Caco-2 (cell line): Measurements from ENCODE around the gene CFB. TPM values are rescaled to one million over a fixed set of nuclear protein-coding genes. Genes with fewer than 3 reads are reported as not detected.

ENCODE experiments used
- BruUV-seq: library from RNA; stranded (reverse); fragments of 400-500 nt; replicated peaks from 2 replicates; lab custom pipeline; 2021; lab: Mats Ljungman, UMichigan
- CTCF ChIA-PET: fragments of 300-600 bp; sonication (Branson Sonifier 250); formaldehyde crosslinking; loops from one replicate; lab custom pipeline; 2022; ENCODE audit warnings: antibody characterized with exemption; lab: Charles Lee
- POLR2A ChIA-PET: fragments of 300-600 bp; sonication (Branson Sonifier 250); formaldehyde crosslinking; loops from one replicate; lab custom pipeline; 2022; ENCODE audit warnings: antibody characterized with exemption; lab: Charles Lee
- DNase-seq, 2 experiments: peaks; one replicate each; pipeline versions ENCODE4 v3.0.0 to v3.0.0-alpha.2; 2020 to 2022
- H3K27me3 ChIP-seq: replicated peaks from 2 replicates; pipeline ENCODE4 v1.6.0; 2011; ENCODE audit warnings: low read length; ENCODE audit not compliant: control insufficient read depth, insufficient read depth
- H3K36me3 ChIP-seq: 2 replicates; pipeline ENCODE4 v1.5.1; 2011; ENCODE audit warnings: low read length; ENCODE audit not compliant: control insufficient read depth, insufficient read depth
- H3K4me1 ChIP-seq: fragments of 250-450 bp; sonication (Bioruptor Pico); 2 replicates; pipeline ENCODE4 v1.5.1; 2020; ENCODE audit warnings: mild to moderate bottlenecking
- H3K4me3 ChIP-seq: 2 replicates; pipeline ENCODE4 v1.5.1; 2011; ENCODE audit warnings: low read depth, mild to moderate bottlenecking, control low read depth, low read length
- H3K9me3 ChIP-seq: fragments of 250-450 bp; sonication (Bioruptor Pico); 2 replicates; pipeline ENCODE4 v1.5.1; 2020; ENCODE audit warnings: mild to moderate bottlenecking, moderate library complexity
- H3K27ac Mint-ChIP-seq: one replicate; pipeline ENCODE4 v1.8.0; 2022; ENCODE audit warnings: mixed read lengths; ENCODE audit not compliant: unreplicated experiment
- H3K27me3 Mint-ChIP-seq: one replicate; pipeline ENCODE4 v1.8.0; 2022; ENCODE audit warnings: mixed read lengths; ENCODE audit not compliant: insufficient read depth, unreplicated experiment
- H3K36me3 Mint-ChIP-seq: one replicate; pipeline ENCODE4 v1.8.0; 2022; ENCODE audit warnings: mild to moderate bottlenecking, mixed read lengths; ENCODE audit not compliant: insufficient read depth, unreplicated experiment
- H3K4me1 Mint-ChIP-seq: one replicate; pipeline ENCODE4 v1.8.0; 2022; ENCODE audit warnings: low read depth, mixed read lengths; ENCODE audit not compliant: unreplicated experiment
- H3K4me3 Mint-ChIP-seq: one replicate; pipeline ENCODE4 v1.8.0; 2022; ENCODE audit warnings: mild to moderate bottlenecking, moderate library complexity, mixed read lengths; ENCODE audit not compliant: unreplicated experiment
- H3K9me3 Mint-ChIP-seq: one replicate; pipeline ENCODE4 v1.8.0; 2022; ENCODE audit warnings: mixed read lengths; ENCODE audit not compliant: unreplicated experiment
- CTCF ChIP-seq, 2 experiments: fragments of 200-600 bp in 1 of 2; IDR thresholded peaks; 1 replicate in 1 of 2; 2 replicates in 1 of 2; pipeline versions ENCODE4 v1.5.1 to v1.8.0; 2011 to 2022; ENCODE audit warnings: antibody characterized with exemption in 1 of 2, control low read depth in 1 of 2, inconsistent platforms in 1 of 2, low read depth in 1 of 2, low read length in 1 of 2, mild to moderate bottlenecking in 1 of 2, moderate library complexity in 1 of 2; ENCODE audit not compliant: insufficient read depth in 1 of 2, severe bottlenecking in 1 of 2, unreplicated experiment in 1 of 2
- intact Hi-C: fragments of 100-400 bp; cut with micrococcal nuclease; formaldehyde crosslinking; loops from one replicate; pipeline ENCODE4 v1.10.0; 2022; ENCODE audit not compliant: unreplicated experiment
- total RNA-seq: library from RNA; stranded (reverse); gene quantifications from 2 replicates; pipeline ENCODE4 v1.2.3, GENCODE V29; 2022

Gene CFB
- total RNA-seq, 1 experiment from 2014 or later = 32.1 TPM

GRCh38 chr6:31966997-31967925 lies 21.4 kb downstream of the CFB start:
- Histone ChIP-seq H3K9me3 (no peaks in the 10 kb centered on the region), H3K36me3 (peaks cover 2% of the 10 kb centered on the region), H3K27me3 (no peaks in the 10 kb centered on the region), H3K4me1 (peaks cover 5% of the 10 kb centered on the region; the same call in 1 of the 2 replicates), H3K4me3 (no peak overlapping the region)
- Mint-ChIP-seq H3K27me3 (no peaks in the 10 kb centered on the region), H3K4me1 (peaks cover 9% of the 10 kb centered on the region), H3K9me3 (no peaks in the 10 kb centered on the region), H3K36me3 (peaks cover 67% of the 10 kb centered on the region), H3K4me3 (no peak overlapping the region), H3K27ac (no peak overlapping the region)
- DNase-seq = no peak
- ChIA-PET POLR2A (no interaction called here), CTCF (no interaction called here)
- TF ChIP-seq CTCF (IDR thresholded peaks at IDR 0.05; ENCODE audit: insufficient read depth in 1 of 2, low read depth in 1 of 2, low read length in 1 of 2, severe bottlenecking in 1 of 2, unreplicated experiment in 1 of 2) = no peak
- intact Hi-C loops = no loop called here
- BruUV-seq = no TSS peak

DNA sequence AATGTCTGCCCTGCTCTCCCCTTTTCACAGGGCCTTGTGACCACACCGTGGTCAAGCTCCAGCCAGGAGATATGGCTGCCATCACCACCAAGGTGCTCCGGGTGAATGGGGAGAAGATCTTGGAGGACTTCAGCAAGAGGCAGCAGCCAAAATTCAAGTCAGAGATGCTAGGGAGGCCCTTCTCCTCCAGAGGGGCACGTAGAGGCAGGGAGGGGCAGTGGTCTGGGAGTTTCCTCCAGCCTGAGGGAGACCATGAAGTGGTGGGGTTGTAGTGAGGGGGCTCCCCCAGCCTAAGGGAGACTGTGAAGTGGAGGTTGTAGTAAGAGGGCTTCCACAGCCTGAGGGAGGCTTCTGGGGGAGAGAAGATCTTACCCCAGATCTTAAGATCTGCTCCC lies 22.0 kb downstream of the CFB start:
- no peak overlapping the region for H3K27ac Mint-ChIP-seq
- no peaks in the 10 kb centered on the region for H3K9me3 ChIP-seq
- intact Hi-C loops = no loop called here
- ChIA-PET POLR2A (no interaction called here), CTCF (no interaction called here)
- H3K4me3 Mint-ChIP-seq = no peak overlapping the region
- peaks cover 67% of the 10 kb centered on the region for H3K36me3 Mint-ChIP-seq
- H3K9me3 Mint-ChIP-seq = no peaks in the 10 kb centered on the region
- TF ChIP-seq CTCF (IDR thresholded peaks at IDR 0.05; ENCODE audit: insufficient read depth in 1 of 2, low read depth in 1 of 2, low read length in 1 of 2, severe bottlenecking in 1 of 2, unreplicated experiment in 1 of 2) = no peak
- H3K4me3 ChIP-seq = no peak overlapping the region
- H3K27me3 Mint-ChIP-seq = no peaks in the 10 kb centered on the region
- peaks cover 1% of the 10 kb centered on the region for H3K36me3 ChIP-seq
- no peaks in the 10 kb centered on the region for H3K27me3 ChIP-seq
- peaks cover 5% of the 10 kb centered on the region; the same call in 1 of the 2 replicates for H3K4me1 ChIP-seq
- no peak for DNase-seq
- peaks cover 12% of the 10 kb centered on the region for H3K4me1 Mint-ChIP-seq
- no TSS peak for BruUV-seq

- intact Hi-C loops = no loop called here
- ChIA-PET POLR2A (no interaction called here), CTCF (no interaction called here)
- peaks cover 16% of the 10 kb centered on the region for H3K4me1 Mint-ChIP-seq
- peaks cover 67% of the 10 kb centered on the region for H3K36me3 Mint-ChIP-seq
- H3K27ac Mint-ChIP-seq = no peak overlapping the region
- H3K4me3 Mint-ChIP-seq = no peak overlapping the region
- H3K27me3 Mint-ChIP-seq = no peaks in the 10 kb centered on the region
- Histone ChIP-seq H3K4me3 (no peak overlapping the region), H3K4me1 (peaks cover 5% of the 10 kb centered on the region; the same call in 1 of the 2 replicates), H3K27me3 (no peaks in the 10 kb centered on the region), H3K9me3 (no peaks in the 10 kb centered on the region), H3K36me3 (peaks cover 1% of the 10 kb centered on the region)
- no peaks in the 10 kb centered on the region for H3K9me3 Mint-ChIP-seq
- DNase-seq = no peak
- BruUV-seq = no TSS peak
- TF ChIP-seq CTCF (IDR thresholded peaks at IDR 0.05; ENCODE audit: insufficient read depth in 1 of 2, low read depth in 1 of 2, low read length in 1 of 2, severe bottlenecking in 1 of 2, unreplicated experiment in 1 of 2) = no peak
Observed at GRCh38 chr6:31968326-31968725, 22.4 kb downstream of the CFB start.
